Vagina (tissue), 2 donors: ENCODE results near the gene CERS1. TPM values are rescaled to one million over a fixed set of nuclear protein-coding genes. Genes with fewer than 3 reads are reported as not detected.

Experiments
- DNase-seq, 2 donors: peaks; one replicate each; pipeline ENCODE4 v3.0.0-alpha.2; 2017; ENCODE audit errors: extremely low spot score in 2 of 2
- H3K27ac ChIP-seq: fragments of 200-600 bp; sonication (generic); one replicate; pipeline ENCODE4 v1.5.1; 2019
- H3K27me3 ChIP-seq: fragments of 200-600 bp; sonication (generic); one replicate; pipeline ENCODE4 v1.5.1; 2019
- H3K36me3 ChIP-seq, 2 donors: fragments of 200-600 bp; sonication (generic); one replicate each; pipeline ENCODE4 v1.5.1; 2017 to 2019
- H3K4me1 ChIP-seq: fragments of 200-600 bp; sonication (generic); one replicate; pipeline ENCODE4 v1.5.1; 2019
- H3K4me3 ChIP-seq, 2 donors: fragments of 200-600 bp; sonication (generic); 1 replicate in 1 of 2; 2 replicates in 1 of 2; pipeline ENCODE4 v1.5.1; 2016 to 2019
- H3K9me3 ChIP-seq: fragments of 200-600 bp; sonication (generic); one replicate; pipeline ENCODE4 v1.5.1; 2019
- CTCF ChIP-seq, 3 experiments: fragments of 450-650 bp in 2 of 3; fragments of 200-600 bp in 1 of 3; sonication (generic) in 1 of 3; IDR thresholded peaks; one replicate each; pipeline ENCODE4 v1.5.1; 2017 to 2019; ENCODE audit warnings: antibody characterized with exemption in 3 of 3, mild to moderate bottlenecking in 2 of 3, moderate library complexity in 2 of 3
- POLR2A ChIP-seq, 2 donors: fragments of 450-650 bp; IDR thresholded peaks; one replicate each; pipeline ENCODE4 v1.6.1; 2017; ENCODE audit warnings: antibody characterized with exemption in 2 of 2, mild to moderate bottlenecking in 2 of 2, moderate library complexity in 2 of 2
- POLR2AphosphoS5 ChIP-seq, 2 donors: sonication (generic); formaldehyde crosslinking; IDR thresholded peaks; one replicate each; pipeline ENCODE4 v1.9.0; 2017; ENCODE audit warnings: antibody characterized with exemption in 2 of 2, mild to moderate bottlenecking in 2 of 2, low read depth in 1 of 2; ENCODE audit not compliant: insufficient read depth in 1 of 2
- intact Hi-C: fragments of 100-400 bp; cut with DNase I; formaldehyde crosslinking; loops from one replicate; pipeline ENCODE4 v1.15.1; 2023
- total RNA-seq: library from RNA; depleted of rRNA; stranded (reverse); fragments of >200 nt; gene quantifications from one replicate; pipeline ENCODE4 v1.2.3, GENCODE V29; 2016

Gene CERS1
- total RNA-seq, 1 donor from 2014 or later: 0.49 TPM

DNA sequence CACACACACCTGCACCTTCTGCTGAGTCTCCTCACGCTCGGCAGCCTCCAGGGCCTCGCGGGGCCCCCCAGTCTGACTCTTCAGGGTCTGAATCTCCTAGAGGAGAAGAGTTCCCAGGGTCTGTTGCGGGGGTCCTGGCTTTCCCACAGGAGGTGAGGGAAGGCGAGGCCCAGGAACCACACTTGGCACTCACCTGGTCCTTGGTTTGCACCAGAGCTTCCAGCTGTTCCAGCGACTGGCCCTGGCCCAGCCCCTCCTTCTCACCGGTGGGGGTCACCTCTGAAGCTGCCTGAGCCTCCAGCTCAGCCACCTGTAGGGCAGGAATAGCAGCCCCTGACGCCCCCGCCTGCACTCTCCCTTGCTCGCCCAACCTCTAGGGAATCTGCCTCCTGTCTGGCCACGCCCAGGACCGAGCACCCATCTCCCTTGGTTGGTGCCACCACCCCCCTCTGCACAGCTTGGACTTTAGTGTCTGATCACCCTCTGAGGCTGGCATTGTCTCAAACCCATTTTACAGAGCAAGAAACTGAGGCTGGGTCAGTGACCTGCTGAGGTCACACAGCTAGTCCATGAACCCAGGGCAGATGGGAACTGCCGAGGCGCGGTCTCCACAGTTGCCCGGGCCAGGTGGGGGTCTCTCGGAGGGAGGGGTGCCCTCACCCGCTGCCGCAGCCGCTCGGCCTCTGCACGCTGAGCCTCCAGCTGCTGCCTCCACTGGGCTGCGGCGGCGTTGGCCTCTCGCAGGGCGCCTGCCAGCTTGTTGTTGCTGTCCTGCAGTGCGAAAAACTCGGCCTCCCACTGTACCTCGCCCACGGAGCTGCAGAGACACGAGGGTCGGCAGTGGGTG is 35.6 kb upstream of the CERS1 start:
- Histone ChIP-seq H3K4me3 (no peak overlapping the region), H3K27ac (no peak overlapping the region), H3K36me3 (peaks cover 0 to 32% of the 10 kb centered on the region in 2 donors), H3K9me3 (no peaks in the 10 kb centered on the region), H3K27me3 (no peaks in the 10 kb centered on the region), H3K4me1 (no peaks in the 10 kb centered on the region)
- DNase-seq: no peak
- TF ChIP-seq POLR2AphosphoS5 (IDR thresholded peaks at IDR 0.05; ENCODE audit: insufficient read depth in 1 of 2, low read depth in 1 of 2) (no peak), POLR2A (IDR thresholded peaks at IDR 0.05) (no peak), CTCF (IDR thresholded peaks at IDR 0.05) (no peak)
- intact Hi-C loops: no loop called here

DNA sequence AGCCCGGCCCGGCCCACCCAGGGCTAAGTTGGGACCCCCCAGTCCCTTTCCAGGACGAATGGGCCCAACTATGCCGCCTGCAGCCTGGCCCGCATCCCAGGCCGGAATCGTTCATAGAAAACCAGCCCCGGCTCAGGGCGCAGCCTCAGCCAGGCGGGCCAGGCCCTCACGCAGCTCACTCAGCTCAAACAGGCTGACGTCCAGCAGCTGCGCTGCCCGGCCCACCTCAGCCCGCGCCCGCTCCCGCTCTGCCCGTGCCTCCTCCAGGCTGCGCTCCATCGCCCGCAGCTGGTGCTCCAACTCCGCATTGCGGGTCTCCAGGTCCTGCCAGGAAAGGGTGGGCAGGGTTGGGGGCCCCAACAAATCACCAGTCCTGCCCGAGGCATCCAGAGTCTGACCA is 33.4 kb upstream of the CERS1 start:
- H3K27me3 ChIP-seq: no peaks in the 10 kb centered on the region
- no peaks in the 10 kb centered on the region for H3K9me3 ChIP-seq
- H3K4me3 ChIP-seq: no peak overlapping the region
- peaks cover 0 to 54% of the 10 kb centered on the region in 2 donors for H3K36me3 ChIP-seq
- H3K27ac ChIP-seq: no peak overlapping the region
- TF ChIP-seq POLR2AphosphoS5 (IDR thresholded peaks at IDR 0.05; ENCODE audit: insufficient read depth in 1 of 2, low read depth in 1 of 2): no peak
- no peak for TF ChIP-seq CTCF (IDR thresholded peaks at IDR 0.05)
- no peak for TF ChIP-seq POLR2A (IDR thresholded peaks at IDR 0.05)
- no peaks in the 10 kb centered on the region for H3K4me1 ChIP-seq
- intact Hi-C loops: no loop called here
- DNase-seq: no peak

GRCh38 chr19:18928018-18928805 is 32.3 kb upstream of the CERS1 start:
- no peak for DNase-seq
- Histone ChIP-seq H3K4me1 (no peaks in the 10 kb centered on the region), H3K36me3 (peaks cover 0 to 59% of the 10 kb centered on the region in 2 donors), H3K9me3 (no peaks in the 10 kb centered on the region), H3K4me3 (no peak overlapping the region), H3K27ac (no peak overlapping the region), H3K27me3 (no peaks in the 10 kb centered on the region)
- intact Hi-C loops: no loop called here
- TF ChIP-seq CTCF (IDR thresholded peaks at IDR 0.05) (no peak), POLR2AphosphoS5 (IDR thresholded peaks at IDR 0.05; ENCODE audit: insufficient read depth in 1 of 2, low read depth in 1 of 2) (no peak), POLR2A (IDR thresholded peaks at IDR 0.05) (no peak)

DNA sequence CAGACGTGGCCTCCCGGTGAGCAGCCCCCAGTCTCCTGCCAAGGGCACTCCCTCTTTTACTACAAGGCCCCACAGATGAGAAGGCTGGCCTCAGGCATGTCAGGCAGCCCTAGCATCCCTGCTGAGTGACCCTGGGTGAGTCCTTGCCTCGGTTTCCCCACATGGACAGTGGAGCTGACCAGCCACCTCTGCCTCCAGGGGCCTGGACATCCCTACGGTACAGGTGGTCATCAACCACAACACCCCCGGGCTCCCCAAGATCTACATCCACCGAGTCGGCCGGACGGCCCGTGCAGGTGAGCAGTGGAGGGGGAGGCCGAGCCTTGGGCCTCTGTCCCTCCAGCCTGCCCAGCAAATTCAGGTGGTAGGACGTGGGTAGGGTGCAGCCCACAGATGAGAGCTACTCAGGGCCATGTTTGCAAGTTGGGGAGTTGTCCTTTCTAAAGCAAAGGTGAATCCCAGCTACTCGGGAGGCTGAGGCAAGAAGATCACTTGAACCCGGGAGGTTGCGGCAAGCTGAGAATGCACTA is 28.8 kb upstream of the CERS1 start:
- DNase-seq: no peak
- H3K36me3 ChIP-seq: peaks cover 0 to 80% of the 10 kb centered on the region in 2 donors
- intact Hi-C loops: no loop called here
- no peak overlapping the region for H3K27ac ChIP-seq
- TF ChIP-seq CTCF (IDR thresholded peaks at IDR 0.05) (no peak), POLR2A (IDR thresholded peaks at IDR 0.05) (no peak), POLR2AphosphoS5 (IDR thresholded peaks at IDR 0.05; ENCODE audit: insufficient read depth in 1 of 2, low read depth in 1 of 2) (no peak)
- H3K9me3 ChIP-seq: no peaks in the 10 kb centered on the region
- H3K27me3 ChIP-seq: no peaks in the 10 kb centered on the region
- H3K4me3 ChIP-seq: no peak overlapping the region
- peaks cover 20% of the 10 kb centered on the region for H3K4me1 ChIP-seq
